H9 (cell line): ENCODE results near the gene PPFIA4. TPM values are rescaled to one million over a fixed set of nuclear protein-coding genes. Genes with fewer than 3 reads are reported as not detected.
A peak's percentile ranks its signal among the peaks of the same experiment; 100 is the strongest.

Experiments
- DNase-seq: peaks from one replicate; pipeline ENCODE4 v3.0.0-alpha.2; 2017
- H2AFZ ChIP-seq: one replicate; pipeline ENCODE4 v1.6.1; 2013; ENCODE audit warnings: mild to moderate bottlenecking, low read length, control low read depth, moderate library complexity
- H2AK5ac ChIP-seq: 2 replicates; pipeline ENCODE4 v1.6.1; 2013; ENCODE audit warnings: low read length, control low read depth, mixed read lengths; ENCODE audit not compliant: insufficient read length
- H2BK120ac ChIP-seq: one replicate; pipeline ENCODE4 v1.6.1; 2013; ENCODE audit warnings: low read depth, mild to moderate bottlenecking, low read length, control low read depth, inconsistent platforms; ENCODE audit not compliant: poor library complexity, severe bottlenecking
- H2BK12ac ChIP-seq: 2 replicates; pipeline ENCODE4 v1.6.1; 2013; ENCODE audit warnings: low read length, control low read depth, mixed read lengths, low read depth; ENCODE audit not compliant: insufficient read length
- H2BK15ac ChIP-seq: 2 replicates; pipeline ENCODE4 v1.6.1; 2013; ENCODE audit warnings: low read depth, low read length, control low read depth
- H2BK20ac ChIP-seq: one replicate; pipeline ENCODE4 v1.6.1; 2013; ENCODE audit warnings: low read depth, mild to moderate bottlenecking, low read length, control low read depth, inconsistent platforms; ENCODE audit not compliant: poor library complexity, severe bottlenecking
- H2BK5ac ChIP-seq: 2 replicates; pipeline ENCODE4 v1.6.1; 2013; ENCODE audit warnings: low read length, control low read depth, mixed read lengths; ENCODE audit not compliant: insufficient read length
- H3K14ac ChIP-seq: 2 replicates; pipeline ENCODE4 v1.6.1; 2013; ENCODE audit warnings: low read length, control low read depth; ENCODE audit not compliant: insufficient read depth
- H3K18ac ChIP-seq: 2 replicates; pipeline ENCODE4 v1.6.1; 2013; ENCODE audit warnings: low read depth, mild to moderate bottlenecking, mixed read lengths, low read length, control low read depth; ENCODE audit not compliant: insufficient read length
- H3K23ac ChIP-seq: 2 replicates; pipeline ENCODE4 v1.6.1; 2013; ENCODE audit warnings: low read length, control low read depth, mixed read lengths, low read depth; ENCODE audit not compliant: insufficient read length
- H3K23me2 ChIP-seq: 2 replicates; pipeline ENCODE4 v1.6.1; 2013; ENCODE audit warnings: low read depth, mild to moderate bottlenecking, mixed read lengths, low read length, control low read depth; ENCODE audit not compliant: insufficient read length, poor library complexity, severe bottlenecking
- H3K27ac ChIP-seq: 2 replicates; pipeline ENCODE4 v1.5.1; 2013; ENCODE audit warnings: low read length, control low read depth, mixed read lengths, low read depth; ENCODE audit not compliant: insufficient read length
- H3K27me3 ChIP-seq: 2 replicates; pipeline ENCODE4 v1.6.1; 2013; ENCODE audit warnings: low read length, control low read depth, inconsistent platforms; ENCODE audit not compliant: insufficient read depth
- H3K4ac ChIP-seq: 2 replicates; pipeline ENCODE4 v1.6.1; 2013; ENCODE audit warnings: low read depth, mild to moderate bottlenecking, control low read depth, inconsistent platforms, low read length, moderate library complexity
- H3K4me1 ChIP-seq: 2 replicates; pipeline ENCODE4 v1.6.1; 2013; ENCODE audit warnings: low read length, control low read depth, inconsistent platforms; ENCODE audit not compliant: insufficient read depth
- H3K4me2 ChIP-seq: 2 replicates; pipeline ENCODE4 v1.6.1; 2013; ENCODE audit warnings: low read length, control low read depth, mixed read lengths; ENCODE audit not compliant: insufficient read length, insufficient read depth
- H3K56ac ChIP-seq: 2 replicates; pipeline ENCODE4 v1.6.1; 2013; ENCODE audit warnings: low read depth, mild to moderate bottlenecking, mixed read lengths, low read length, control low read depth; ENCODE audit not compliant: insufficient read length
- H3K79me1 ChIP-seq: 2 replicates; pipeline ENCODE4 v1.6.1; 2013; ENCODE audit warnings: low read depth, mild to moderate bottlenecking, moderate library complexity, low read length, control low read depth, inconsistent platforms; ENCODE audit not compliant: insufficient read depth, poor library complexity, severe bottlenecking
- H3K79me2 ChIP-seq: 2 replicates; pipeline ENCODE4 v1.6.1; 2013; ENCODE audit warnings: low read length, control low read depth, inconsistent platforms; ENCODE audit not compliant: insufficient read depth
- H3K9ac ChIP-seq: 2 replicates; pipeline ENCODE4 v1.6.1; 2013; ENCODE audit warnings: low read length, control low read depth, mixed read lengths; ENCODE audit not compliant: insufficient read length; ENCODE audit errors: extremely low read depth
- H3K9me3 ChIP-seq: one replicate; pipeline ENCODE4 v1.6.1; 2013; ENCODE audit warnings: low read depth, low read length, inconsistent platforms; ENCODE audit not compliant: control insufficient read depth
- H3T11ph ChIP-seq: one replicate; pipeline ENCODE4 v1.6.1; 2013; ENCODE audit warnings: mild to moderate bottlenecking, low read length, control low read depth, inconsistent platforms
- H4K20me1 ChIP-seq: one replicate; pipeline ENCODE4 v1.6.1; 2013; ENCODE audit not compliant: control insufficient read depth, insufficient read length, insufficient read depth
- H4K5ac ChIP-seq: 2 replicates; pipeline ENCODE4 v1.6.1; 2013; ENCODE audit warnings: low read depth, mild to moderate bottlenecking, mixed read lengths, low read length, control low read depth; ENCODE audit not compliant: insufficient read length
- H4K8ac ChIP-seq: replicated peaks from 2 replicates; pipeline ENCODE4 v1.6.1; 2013; ENCODE audit warnings: low read length, control low read depth, mixed read lengths, low read depth; ENCODE audit not compliant: insufficient read length
- H4K91ac ChIP-seq: 2 replicates; pipeline ENCODE4 v1.6.1; 2013; ENCODE audit warnings: low read depth, mild to moderate bottlenecking, moderate library complexity, mixed read lengths, low read length, control low read depth; ENCODE audit not compliant: insufficient read length
- H3K27ac Mint-ChIP-seq, 3 experiments: 2 replicates in 2 of 3; 3 replicates in 1 of 3; pipeline ENCODE4 v1.8.0; 2020 to 2021; ENCODE audit warnings: mixed read lengths in 3 of 3, mild to moderate bottlenecking in 1 of 3, moderate library complexity in 1 of 3
- H3K27me3 Mint-ChIP-seq: 2 replicates; pipeline ENCODE4 v1.8.0; 2021; ENCODE audit warnings: low read depth, mild to moderate bottlenecking, moderate library complexity, mixed read lengths
- H3K36me3 Mint-ChIP-seq, 3 experiments: 2 replicates in 2 of 3; 3 replicates in 1 of 3; pipeline ENCODE4 v1.8.0; 2020 to 2021; ENCODE audit warnings: low read depth in 3 of 3, mixed read lengths in 3 of 3; ENCODE audit not compliant: insufficient read depth in 1 of 3
- H3K4me1 Mint-ChIP-seq, 2 experiments: 2 replicates each; pipeline ENCODE4 v1.8.0; 2020; ENCODE audit warnings: mixed read lengths in 2 of 2
- H3K4me3 Mint-ChIP-seq, 2 experiments: 2 replicates in 1 of 2; 3 replicates in 1 of 2; pipeline ENCODE4 v1.8.0; 2020 to 2021; ENCODE audit warnings: mild to moderate bottlenecking in 2 of 2, mixed read lengths in 2 of 2, moderate library complexity in 1 of 2
- H3K9me3 Mint-ChIP-seq, 2 experiments: 2 replicates in 1 of 2; 3 replicates in 1 of 2; pipeline ENCODE4 v1.8.0; 2020; ENCODE audit warnings: mild to moderate bottlenecking in 2 of 2, mixed read lengths in 2 of 2, moderate library complexity in 1 of 2
- CTCF ChIP-seq: fragments of 200-600 bp; sonication (generic); conservative IDR thresholded peaks from 3 replicates; pipeline ENCODE4 v1.8.0; 2021; ENCODE audit warnings: antibody characterized with exemption, mild to moderate bottlenecking
- WGBS: extraction: QIAGEN DNeasy Blood & Tissue Kit; methylation state at CpG from one replicate; pipeline ENCODE4 v1.1.7; 2013; ENCODE audit warnings: missing lambda C conversion rate, low lambda C conversion rate, mixed read lengths; ENCODE audit not compliant: insufficient read length; ENCODE audit errors: extremely low coverage; 5-methylcytosine and 5-hydroxymethylcytosine counted together
- total RNA-seq: library from RNA; stranded (reverse); gene quantifications from 2 replicates; pipeline ENCODE4 v1.2.1, GENCODE V29; 2021

The PPFIA4 gene
- total RNA-seq, 1 experiment from 2014 or later, result 3.9 TPM

GRCh38 chr1:203031467-203031866 is 5.2 kb downstream of the PPFIA4 start:
- Histone ChIP-seq H3K79me2 (no peaks in the 10 kb centered on the region), H2BK20ac (no peak overlapping the region), H3K4ac (no peak overlapping the region), H2BK120ac (no peak overlapping the region), H2AK5ac (no peak overlapping the region), H2BK5ac (no peak overlapping the region), H2BK15ac (no peak overlapping the region), H4K8ac (no peak overlapping the region), H4K20me1 (peaks cover 2% of the 10 kb centered on the region), H3K4me2 (no peak overlapping the region), H3T11ph (no peak overlapping the region), H3K9ac (no peak overlapping the region), H3K4me1 (peaks cover 7% of the 10 kb centered on the region; the same call in 1 of the 2 replicates), H3K27me3 (peaks cover 12% of the 10 kb centered on the region; the same call in 1 of the 2 replicates), H2BK12ac (no peak overlapping the region), H3K9me3 (no peaks in the 10 kb centered on the region), H3K14ac (no peak overlapping the region), H3K18ac (no peak overlapping the region), H3K79me1 (no peaks in the 10 kb centered on the region), H3K56ac (no peak overlapping the region), H4K5ac (no peak overlapping the region), H3K23me2 (peaks cover 6% of the 10 kb centered on the region), H3K23ac (no peak overlapping the region), H3K27ac (no peak overlapping the region), H4K91ac (no peak overlapping the region), H2AFZ (no peak overlapping the region)
- Mint-ChIP-seq H3K27me3 (peaks cover 29% of the 10 kb centered on the region), H3K4me3 (no peak overlapping the region), H3K27ac (no peak overlapping the region), H3K36me3 (no peaks in the 10 kb centered on the region; a peak in 1 of 7 replicates), H3K4me1 (peaks cover 28 to 34% of the 10 kb centered on the region in 2 experiments), H3K9me3 (no peaks in the 10 kb centered on the region)
- peak; percentile 63 for TF ChIP-seq CTCF
- DNase-seq, result no peak
- WGBS, result no CpG with 5 or more reads among the region's 6 CpGs
